T-helper 9 cell (primary cell): ENCODE results near the gene HAUS5.
"Not testable (repeated sequence)": the region's sequence is repeated elsewhere in the genome, so short reads cannot be mapped to it uniquely, and the experiment has no call there.

ENCODE experiments used
- DNase-seq: peaks from one replicate; pipeline ENCODE4 v3.0.0-alpha.2; 2020

The HAUS5 gene

DNA sequence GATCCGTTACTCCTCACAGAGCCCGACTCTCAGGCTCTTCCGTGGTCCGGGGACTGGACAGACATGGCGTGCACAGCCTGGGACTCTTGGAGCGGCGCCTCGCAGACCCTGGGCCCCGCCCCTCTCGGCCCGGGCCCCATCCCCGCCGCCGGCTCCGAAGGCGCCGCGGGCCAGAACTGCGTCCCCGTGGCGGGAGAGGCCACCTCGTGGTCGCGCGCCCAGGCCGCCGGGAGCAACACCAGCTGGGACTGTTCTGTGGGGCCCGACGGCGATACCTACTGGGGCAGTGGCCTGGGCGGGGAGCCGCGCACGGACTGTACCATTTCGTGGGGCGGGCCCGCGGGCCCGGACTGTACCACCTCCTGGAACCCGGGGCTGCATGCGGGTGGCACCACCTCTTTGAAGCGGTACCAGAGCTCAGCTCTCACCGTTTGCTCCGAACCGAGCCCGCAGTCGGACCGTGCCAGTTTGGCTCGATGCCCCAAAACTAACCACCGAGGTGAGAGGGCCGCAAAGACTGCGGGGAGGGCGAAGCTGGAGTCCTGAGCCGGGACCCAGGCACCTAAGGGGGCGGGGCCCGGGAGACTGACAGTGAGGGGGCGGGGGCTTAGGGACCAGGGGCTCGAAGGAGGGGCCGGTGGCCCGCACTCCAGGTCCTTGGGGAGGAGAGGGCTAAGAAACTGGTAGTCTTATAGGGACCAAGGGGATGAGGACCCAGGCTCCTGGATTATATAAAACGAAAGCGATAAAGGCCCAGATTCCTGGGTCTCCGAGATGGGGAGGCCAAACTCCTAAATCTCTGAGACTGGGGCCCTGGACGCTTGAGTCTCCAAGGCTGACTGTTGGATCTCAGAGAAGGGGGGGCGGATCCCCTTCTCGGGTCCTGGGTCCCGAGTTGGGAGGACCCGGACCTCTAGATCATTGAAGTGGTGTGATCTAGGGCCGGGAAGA, 31.0 kb downstream of the HAUS5 start:
- peak; percentile 72 for DNase-seq

DNA sequence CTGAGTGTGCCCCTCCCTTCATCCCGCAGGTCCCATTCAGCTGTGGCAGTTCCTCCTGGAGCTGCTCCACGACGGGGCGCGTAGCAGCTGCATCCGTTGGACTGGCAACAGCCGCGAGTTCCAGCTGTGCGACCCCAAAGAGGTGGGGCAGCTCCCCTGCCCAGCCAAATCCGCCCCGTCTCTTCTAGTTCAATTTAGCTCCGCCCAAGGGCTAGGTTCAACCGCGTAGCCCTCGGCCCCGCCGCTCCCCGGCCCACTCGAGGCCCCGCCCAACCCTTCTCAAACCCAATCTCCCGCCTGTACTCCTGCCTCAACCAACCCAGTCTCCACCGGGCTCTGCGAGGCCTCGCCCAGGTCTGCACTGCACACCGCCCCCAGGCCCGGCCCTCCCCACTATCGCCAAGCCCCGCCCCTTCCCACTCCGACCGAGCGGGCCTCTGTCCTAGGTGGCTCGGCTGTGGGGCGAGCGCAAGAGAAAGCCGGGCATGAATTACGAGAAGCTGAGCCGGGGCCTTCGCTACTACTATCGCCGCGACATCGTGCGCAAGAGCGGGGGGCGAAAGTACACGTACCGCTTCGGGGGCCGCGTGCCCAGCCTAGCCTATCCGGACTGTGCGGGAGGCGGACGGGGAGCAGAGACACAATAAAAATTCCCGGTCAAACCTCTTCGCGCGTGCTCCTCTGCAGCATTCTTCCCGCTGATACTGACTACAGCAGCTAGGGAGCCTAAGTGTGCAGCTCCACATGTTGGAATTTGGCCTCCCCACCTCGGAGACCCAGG, 31.9 kb downstream of the HAUS5 start:
- DNase-seq: peak; percentile 90

DNA sequence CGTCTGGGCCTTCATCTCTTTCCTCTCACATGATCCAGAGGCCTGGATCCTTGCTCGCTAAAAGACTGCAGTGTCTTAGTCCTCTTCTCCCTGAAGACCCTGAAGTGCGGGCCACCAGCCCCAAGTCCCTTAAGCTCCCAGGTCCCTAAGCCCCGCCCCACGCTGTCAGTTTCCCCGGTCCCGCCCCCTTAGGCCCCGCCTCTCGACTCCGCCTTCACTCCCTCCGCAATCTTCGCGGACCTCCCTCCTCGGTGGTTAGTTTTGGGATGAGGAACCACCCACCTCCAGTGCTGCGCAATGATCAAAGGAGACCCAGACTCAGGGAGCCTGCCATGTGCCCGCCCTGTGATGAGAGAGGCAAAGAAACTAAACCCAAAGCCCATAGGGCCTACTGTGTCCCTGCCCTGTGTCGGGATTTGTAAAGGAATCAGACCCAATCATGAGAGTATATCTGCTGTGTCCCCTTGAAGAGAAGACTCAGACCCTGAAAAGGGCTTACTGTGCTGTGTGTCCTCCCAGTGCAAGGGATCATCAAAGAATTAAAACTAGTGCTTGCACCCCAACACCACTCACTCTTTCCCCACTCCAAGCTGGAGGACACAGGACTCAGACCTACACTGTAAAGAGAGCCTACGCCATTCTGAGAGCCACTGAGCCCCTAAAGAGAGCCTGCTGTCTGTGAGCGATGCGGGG, 32.6 kb downstream of the HAUS5 start:
- DNase-seq: peak; percentile 62

DNA sequence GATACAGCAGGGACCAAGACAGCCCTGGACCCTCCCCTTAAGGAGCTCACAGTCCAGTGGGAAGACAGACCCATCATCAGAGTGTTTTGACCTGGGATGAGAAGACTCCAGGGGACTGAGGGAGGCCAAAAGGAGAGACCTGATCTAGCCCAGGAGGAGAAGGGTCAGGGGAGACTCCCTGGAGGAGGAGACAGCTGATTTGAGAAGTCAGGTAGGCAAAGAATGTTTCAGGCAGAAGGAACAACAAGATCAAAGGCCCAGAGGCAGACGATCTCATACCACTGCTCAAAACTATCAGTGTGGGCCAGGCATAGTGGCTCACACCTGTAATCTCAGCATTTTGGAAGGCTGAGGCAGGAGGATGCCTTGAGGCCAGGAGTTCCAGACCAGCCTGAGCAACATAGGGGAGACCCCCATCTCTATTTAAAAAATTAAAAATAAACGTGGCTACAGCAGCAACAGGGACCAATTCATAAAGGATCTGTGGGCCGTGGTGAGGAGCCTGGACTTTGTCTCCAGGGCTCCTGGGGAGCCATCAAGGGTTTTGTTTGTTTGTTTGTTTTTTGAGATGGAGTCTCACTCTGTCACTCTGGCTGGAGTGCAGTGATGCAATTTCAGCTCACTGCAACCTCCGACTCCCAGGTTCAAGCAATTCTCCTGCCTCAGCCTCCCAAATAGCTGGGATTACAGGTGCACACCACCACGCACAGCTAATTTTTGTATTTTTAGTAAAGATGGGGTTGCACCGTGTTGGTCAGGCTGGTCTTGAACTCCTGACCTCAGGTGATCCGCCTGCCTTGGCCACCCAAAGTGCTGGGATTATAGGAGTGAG, 33.4 kb downstream of the HAUS5 start:
- no peak for DNase-seq

DNA sequence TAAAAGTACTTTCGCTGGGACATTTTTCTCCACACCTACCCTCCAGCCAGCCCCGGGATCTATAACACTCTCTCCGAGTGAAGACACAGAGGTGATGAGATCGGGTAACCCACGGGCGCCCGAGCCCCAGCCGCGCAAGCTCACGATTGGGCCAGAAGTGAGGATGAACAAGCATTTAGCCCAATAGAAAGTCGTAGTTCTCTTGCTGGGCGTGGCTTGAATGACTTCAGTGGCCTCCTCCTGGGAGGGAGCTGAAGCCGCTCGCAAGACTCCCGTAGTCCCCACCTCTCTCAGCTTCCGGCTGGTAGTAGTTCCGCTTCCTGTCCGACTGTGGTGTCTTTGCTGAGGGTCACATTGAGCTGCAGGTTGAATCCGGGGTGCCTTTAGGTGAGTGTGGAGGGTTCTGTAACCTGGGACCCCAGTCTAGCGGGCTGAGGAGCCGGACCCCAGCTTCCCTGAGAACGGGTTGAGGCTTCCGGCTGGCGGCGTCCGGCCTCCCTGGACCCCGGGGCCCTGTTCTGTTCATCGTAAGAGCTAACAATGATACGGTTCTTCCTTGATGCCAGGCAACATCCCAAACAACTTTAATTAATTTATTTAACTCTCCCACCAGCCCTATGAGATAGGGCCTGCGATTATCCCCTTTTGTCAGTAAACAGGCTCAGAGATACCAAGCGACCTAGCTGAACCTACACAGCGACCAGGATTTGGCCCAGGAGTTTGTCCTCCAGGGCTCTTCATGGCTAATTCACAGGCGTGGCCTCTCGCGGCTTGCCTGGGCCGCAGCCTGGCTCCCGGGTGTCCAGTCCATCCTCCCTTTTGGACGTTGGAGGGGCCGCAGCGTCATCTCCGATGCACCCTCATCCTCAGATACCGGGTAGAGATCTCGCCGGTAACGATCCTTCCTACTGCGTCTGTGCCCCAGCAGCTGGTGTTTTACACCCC, 35.8 kb downstream of the HAUS5 start, which contains the start of gene COX6B1:
Gene COX6B1, plus strand, starts transcription at position 307 of the 945 bp plus-strand sequence. CDS start 2,921 bp downstream, outside the sequence.
- peak; percentile 79 for DNase-seq

DNA sequence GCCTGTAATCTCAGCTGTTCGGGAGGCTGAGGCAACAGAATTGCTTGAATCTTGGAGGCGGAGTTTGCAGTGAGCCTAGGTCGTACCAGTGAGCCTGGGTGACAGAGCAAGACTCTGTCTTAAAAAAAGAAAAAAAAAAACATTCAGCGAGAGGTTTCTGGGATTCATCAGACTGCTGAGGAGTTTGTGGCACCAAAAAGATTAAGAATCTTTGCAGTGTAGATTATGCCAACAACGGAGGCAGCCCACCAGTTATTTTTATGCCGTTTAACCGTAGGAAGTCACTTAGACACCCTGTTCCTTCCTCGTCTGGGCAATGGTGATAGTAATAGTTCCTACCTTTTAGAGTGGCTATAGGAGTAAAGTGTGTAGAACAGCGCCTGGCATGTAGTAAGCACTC, 38.0 kb downstream of the HAUS5 start:
- no peak for DNase-seq

DNA sequence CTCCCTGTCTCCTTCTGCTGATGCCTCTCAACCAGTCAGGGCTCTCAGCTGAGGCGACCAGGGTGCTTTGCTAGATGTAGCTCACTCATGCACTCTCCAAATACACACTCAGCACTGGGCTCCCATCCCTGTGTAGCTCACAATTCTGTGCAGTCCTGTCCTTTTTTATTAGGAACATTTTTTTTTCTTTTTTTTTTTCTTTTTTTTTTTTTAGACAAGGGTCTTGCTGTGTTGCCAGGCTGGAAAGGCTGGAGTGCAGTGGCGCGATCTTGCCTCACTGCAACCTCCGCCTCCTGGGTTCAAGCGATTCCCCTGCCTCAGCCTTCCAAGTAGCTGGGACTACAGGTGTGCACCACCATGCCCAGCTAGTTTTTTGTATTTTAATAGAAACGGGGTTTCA, 42.3 kb downstream of the HAUS5 start:
- DNase-seq: not testable (repeated sequence)

DNA sequence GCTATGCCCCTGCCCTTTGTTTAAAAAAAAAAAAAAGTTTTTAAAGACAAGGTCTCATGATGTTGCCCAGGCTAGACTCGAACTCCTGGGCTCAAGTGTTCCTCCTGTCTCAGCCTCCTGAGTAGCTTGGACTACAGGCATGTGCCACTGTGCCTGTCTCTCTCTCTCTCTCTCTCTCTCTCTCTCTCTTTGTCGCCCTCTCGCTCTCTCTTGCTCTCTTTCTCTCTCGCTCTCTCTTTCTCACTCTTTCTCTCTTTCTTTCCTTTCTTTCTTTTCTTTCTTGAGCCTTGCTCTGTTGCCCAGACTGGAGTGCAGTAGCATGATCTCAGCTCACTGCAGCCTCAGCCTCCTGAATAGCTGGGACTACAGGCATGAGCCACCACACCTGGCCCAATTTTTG, 43.1 kb downstream of the HAUS5 start:
- no peak for DNase-seq

DNA sequence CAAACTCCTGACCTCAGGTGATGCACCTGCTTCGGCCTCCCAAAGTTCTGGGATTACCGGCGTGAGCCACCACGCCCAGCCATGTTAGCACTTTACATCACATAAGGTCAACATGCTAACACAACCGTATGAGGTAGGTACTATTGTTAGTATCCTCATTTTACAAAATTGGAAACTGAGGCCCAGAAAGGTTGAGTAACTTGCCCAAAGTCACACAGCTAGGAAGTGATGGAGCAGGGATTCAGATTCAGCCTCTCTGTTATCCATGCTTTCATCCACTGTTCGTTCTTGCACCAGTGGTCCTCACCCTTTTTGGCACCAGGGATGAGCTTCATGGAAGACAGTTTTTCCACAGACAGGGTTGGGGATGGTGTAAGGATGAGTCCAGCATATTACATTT, 44.2 kb downstream of the HAUS5 start:
- no peak for DNase-seq

DNA sequence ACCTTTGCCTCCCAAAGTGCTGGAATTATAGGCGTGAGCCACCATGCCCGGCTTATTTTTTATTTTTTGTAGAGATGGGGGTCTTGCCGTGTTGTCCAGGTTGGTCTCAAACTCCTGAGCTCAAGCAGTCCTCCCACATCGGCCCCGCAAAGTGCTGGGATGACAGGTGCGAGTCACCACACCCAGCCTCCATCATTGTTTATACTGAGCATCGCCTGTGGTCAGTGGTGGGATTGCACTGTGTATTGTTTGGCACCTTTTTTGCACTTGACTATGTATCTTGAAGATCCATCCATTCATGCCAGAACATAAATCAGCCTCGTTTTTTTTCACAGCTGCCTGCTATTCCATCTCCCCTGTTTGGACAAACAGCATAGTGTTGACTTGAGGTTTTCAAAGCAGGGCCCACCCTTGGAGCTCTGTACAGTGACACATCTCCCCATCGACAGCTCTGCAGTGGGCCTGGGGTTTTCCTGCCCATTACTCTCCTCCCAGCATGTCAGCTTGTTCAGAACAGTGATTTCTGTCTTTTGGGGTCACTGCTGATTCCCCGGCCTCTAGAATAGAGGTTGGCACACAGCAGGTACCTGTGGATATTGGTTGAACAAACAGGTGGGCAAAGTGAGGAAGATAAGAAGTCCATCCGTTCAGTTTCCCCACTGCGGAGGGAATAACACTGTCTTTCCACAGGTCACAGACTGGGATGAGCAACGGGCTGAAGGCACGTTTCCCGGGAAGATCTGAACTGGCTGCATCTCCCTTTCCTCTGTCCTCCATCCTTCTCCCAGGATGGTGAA, 45.6 kb downstream of the HAUS5 start:
- no peak for DNase-seq

DNA sequence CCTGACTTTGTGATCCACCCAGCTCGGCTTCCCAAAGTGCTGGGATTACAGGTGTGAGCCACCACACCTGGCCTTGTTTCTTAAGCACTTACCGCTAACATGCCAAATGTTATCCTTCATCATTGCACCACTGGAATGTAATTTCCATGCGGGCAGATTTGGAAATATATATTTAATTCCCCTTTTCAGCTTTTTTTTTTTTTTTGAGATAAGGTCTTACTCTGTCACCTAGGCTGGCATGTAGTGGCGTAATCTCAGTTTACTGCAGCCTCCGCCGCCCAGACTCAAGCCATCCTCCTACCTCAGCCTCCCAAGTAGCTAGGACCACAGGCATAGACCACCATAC, 49.4 kb downstream of the HAUS5 start:
- DNase-seq: no peak

DNA sequence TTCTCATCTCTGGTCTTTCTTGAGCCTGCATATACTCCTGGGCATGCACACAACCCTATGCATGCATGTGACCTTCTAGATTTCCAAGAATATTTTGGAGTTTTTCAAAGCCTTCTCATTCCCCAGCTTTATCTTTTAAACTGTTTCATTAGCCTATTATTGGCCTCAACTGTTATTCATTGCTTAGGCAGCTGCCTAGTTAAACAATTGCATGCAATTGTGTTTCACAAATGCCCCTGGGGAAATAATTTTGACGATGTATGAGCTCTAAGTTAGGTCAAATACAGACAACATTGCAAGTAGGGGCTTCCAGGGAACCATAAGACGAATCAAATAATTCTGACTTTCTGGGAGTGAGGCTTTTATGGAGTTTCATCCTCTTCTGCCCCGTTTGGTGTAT, 51.4 kb downstream of the HAUS5 start:
- no peak for DNase-seq

DNA sequence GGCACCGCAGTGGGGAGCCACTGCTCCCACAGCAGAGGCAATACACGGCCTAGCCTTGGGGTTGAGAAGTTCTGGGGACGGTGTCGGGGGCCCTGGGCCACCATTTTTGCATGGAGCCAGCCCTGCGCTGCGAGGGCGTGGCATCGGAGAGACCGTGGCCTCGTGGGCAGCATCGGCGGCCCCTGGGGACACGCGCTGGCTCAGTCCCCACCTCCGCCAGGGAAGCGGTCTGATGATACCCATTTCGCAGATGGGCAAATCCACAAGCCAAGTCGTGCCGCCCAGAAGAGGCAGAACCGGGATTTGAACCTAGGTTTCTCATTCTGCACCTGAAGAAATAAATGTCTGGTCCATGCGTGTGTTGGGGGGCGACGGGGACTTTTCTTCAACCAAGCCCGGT, 52.6 kb downstream of the HAUS5 start:
- DNase-seq: no peak

DNA sequence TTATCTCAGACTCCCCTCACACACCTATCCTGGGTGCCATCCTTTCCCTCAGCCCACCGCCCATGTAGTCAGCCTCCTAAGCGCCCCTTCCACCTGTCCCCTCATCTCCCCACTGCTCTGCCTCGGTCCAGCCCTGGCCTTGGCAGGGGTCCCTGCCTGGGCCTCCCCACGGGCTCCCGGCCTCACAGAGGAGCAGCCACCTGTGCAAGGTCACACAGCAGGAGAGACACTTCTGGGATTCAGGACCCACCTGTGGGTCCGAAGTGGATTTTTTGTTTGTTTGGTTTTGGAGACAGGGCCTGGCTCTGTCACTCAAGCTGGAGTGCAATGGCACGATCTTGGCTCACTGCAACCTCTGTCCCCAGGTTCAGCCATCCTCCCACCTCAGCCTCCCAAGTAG, 53.1 kb downstream of the HAUS5 start:
- no peak for DNase-seq

DNA sequence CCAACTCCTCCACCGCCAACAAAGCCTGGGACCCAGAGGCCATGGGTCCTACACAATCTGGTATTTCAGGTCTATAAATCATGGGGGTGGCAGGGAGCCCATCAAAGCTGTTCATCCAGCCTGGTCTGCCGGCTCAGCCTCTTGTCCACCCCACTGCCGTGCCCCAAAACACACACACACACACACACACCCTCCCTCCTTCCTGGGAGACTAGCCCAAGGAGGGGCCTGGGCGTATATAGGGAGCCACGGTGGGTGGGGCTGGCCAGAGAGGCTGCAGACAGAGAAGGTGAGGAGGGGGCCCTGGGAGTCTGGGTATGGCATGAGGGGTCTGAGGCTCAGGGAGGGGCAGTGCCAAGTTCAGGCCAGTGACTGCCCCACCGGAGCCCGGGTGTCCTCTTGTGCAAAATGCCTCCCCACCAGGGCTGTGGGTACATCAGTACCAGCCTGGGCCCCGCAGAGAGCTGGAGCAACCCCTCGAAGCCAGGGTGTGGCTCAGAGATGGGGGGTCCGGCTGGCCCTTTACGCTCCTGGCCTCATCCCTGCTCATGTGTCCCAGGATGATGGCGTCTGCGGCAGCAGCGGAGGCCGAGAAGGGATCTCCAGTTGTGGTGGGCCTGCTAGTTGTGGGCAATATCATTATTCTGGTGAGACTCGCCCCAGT, 53.8 kb downstream of the HAUS5 start, which contains the start of gene UPK1A:
Gene UPK1A, plus strand, starts transcription at position 267 of the 663 bp plus-strand sequence. Its CDS starts 296 bp downstream, at position 563.
- no peak for DNase-seq

DNA sequence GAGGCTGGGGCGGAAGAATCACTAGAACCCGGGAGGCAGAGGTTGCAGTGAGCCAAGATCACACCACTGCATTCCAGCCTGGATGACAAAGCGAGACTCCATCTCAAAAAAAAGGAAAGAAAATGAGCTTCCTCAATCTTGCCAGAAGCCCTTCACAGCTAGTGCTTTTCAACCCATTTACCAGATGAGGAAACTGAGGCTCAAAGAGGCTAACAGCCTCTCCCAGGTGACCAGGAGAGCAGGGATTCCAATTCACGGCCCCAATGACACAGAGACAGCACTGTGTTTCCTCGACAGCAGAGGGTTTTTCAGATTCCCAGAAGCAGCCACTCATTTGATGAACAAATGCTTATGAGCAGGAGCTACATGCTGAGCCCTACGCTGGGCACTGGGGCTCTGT, 57.0 kb downstream of the HAUS5 start:
- no peak for DNase-seq

DNA sequence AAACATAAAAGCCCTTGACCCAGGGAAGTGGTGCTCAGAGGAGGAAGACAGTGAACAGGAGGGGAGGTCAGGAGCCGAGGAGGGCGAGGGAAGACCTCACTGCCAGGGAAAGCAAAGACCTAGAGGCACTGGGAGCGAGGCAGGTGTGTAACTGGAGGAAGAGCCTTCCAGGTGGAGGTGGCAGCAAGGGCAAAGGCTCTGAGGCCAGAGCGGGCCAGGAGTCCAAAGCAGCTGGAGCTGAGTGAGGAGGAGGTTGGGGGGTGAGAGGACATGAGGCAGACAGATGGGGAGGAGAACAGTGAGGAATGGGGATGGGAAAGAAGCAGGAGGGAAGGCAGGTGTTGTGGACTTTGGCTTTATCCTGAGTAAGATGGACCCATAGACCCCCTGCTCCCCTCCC, 57.4 kb downstream of the HAUS5 start:
- DNase-seq: no peak

DNA sequence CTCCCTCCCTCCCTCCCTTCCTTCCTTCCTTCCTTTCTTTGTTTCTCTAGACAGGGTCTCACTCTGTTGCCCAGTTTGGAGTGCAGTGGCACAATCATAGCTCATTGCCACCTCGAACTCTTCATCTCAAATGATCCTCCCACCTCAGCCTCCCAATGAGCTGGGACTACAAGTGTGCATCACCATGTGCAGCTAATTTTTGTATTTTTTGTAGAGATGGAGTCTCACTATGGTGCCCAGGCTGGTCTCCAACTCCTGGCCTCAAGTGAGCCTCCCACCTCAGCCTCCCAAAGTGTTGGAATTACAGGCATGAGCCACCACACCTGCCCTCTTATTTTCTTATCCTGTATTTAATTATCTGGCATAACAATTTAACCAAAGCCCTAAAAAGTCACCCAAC, 58.2 kb downstream of the HAUS5 start:
- DNase-seq: no peak

DNA sequence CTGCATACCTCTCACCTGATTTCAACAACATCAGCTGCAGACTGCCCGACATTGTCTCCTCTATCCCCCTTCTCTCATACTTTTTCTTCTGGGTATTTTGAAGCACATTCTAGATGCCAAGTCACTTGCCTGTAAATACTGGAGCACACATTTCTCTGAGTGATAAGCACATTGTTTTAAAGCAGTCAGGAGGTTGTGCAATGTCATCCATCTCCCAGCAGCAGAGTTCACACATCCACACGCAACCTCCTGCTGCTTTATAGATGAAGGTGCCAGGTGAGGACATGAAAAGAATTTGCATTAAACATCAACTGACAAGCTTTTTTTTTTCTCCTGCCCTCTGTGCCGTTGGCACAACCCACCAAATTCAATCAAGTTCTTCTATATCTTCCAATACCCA, 59.3 kb downstream of the HAUS5 start:
- no peak for DNase-seq
